GM18517 (cell line): ENCODE measurements around the gene DIPK1B.

Experiments
- ATAC-seq: cut with Tn5 transposase; IDR thresholded peaks from one replicate; pipeline ENCODE4 v1.9.1; 2021; ENCODE audit warnings: mild to moderate bottlenecking, moderate library complexity; ENCODE audit not compliant: unreplicated experiment

DIPK1B gene

DNA sequence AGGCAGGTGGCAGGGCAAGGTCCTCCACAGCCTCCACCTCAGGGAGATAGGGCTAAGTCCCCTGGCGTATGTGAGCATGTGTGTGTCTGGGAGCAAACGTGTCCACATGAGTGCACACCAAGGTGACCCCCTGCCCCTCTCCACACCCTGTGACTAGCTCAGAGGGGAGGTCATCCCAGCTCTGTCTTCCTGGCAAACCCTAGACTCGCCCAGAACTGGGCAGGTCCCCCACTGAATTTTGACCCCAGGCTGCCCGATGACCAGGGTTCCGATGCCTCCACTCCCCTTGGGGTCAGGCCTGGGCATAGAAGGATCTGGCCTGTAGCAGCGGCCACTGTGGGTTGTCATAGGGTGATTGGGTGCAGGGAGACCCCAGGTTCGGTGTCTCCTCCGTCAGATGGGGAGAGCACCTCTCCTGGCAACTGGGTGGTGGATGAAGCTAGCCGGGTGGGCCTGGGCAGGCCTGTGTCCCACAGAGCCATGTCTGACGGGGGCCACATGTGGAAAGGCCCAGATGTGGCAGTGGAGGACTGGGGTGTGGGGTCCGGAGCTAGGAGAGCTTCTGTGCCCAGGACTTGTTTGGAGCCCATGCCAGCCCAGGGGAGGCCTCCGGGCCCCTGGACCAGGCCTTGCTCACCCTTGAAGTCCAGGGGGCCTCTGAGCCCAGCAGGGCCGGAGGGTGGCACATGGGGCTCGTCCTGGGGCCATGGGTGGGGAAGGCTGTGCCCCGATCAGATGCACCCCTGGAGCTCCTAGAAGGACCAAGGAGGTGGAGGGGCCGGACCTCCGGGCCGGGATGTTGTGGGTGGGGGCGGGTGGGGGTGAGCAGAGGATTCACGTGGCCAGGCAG lies 6.2 kb downstream of the DIPK1B start:
- ATAC-seq, result no peak

GRCh38 chr9:136719195-136719880 lies 7.0 kb downstream of the DIPK1B start:
- no peak for ATAC-seq

- no peak for ATAC-seq
Measured at GRCh38 chr9:136720251-136720897, 8.0 kb downstream of the DIPK1B start.

DNA sequence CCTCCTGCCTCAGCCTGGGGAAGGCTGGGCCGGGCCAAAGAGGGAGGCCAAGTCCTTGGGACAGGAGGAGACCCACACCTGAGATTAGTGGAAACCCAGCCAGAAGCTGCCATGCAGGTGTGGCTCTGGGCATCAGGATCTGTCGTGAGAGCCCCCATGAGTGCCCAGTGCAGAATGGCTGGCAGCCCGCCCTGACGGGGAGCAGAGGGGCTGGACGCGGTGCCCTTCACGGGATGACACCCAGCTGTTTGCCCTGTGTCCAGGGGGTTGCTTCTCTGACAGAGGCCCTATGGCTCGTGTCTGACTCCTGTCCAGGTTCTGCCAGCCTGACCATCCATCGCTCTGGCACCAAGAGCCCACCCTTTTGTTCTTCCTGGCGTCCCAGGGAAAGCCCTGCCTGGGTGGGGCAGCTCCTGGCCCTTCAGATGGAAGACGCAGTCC lies 8.5 kb downstream of the DIPK1B start:
- no peak for ATAC-seq

- ATAC-seq, result no peak
Measured at GRCh38 chr9:136721339-136722092, 9.1 kb downstream of the DIPK1B start.

GRCh38 chr9:136722093-136722968 lies 10.0 kb downstream of the DIPK1B start:
- no peak for ATAC-seq

DNA sequence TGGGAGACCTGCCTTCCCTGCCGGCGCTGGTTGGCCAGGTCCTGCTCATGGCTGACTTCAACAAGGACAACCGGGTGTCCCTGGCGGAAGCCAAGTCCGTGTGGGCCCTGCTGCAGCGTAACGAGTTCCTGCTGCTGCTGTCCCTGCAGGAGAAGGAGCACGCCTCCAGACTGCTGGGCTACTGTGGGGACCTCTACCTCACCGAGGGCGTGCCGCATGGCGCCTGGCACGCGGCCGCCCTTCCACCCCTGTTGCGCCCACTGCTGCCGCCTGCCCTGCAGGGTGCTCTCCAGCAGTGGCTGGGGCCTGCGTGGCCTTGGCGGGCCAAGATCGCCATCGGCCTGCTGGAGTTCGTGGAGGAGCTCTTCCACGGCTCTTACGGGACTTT lies 10.6 kb downstream of the DIPK1B start:
- no peak for ATAC-seq

GRCh38 chr9:136723362-136723976 lies 11.1 kb downstream of the DIPK1B start:
- no peak for ATAC-seq

GRCh38 chr9:136723989-136724388 lies 11.6 kb downstream of the DIPK1B start:
- no peak for ATAC-seq

GRCh38 chr9:136724772-136725171 lies 12.4 kb downstream of the DIPK1B start:
- no peak for ATAC-seq

DNA sequence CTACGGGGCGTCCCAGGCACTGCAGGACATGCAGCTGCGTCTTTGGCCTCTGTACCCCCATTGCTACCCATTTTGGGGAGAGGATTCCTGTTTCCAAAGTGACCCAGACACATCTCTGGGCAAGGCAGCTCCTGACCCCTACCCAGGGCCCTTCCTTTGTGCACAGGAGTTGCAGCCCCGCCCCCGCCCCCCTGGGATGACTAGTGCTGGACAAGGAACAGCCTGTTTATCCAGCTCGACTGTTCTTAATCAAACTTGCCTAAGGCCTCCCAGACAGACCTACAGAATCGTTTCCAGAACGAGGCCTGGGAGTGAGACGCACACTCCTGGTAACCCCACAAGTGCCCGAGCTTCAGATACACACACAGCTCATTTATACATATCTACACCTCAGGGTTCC lies 13.2 kb downstream of the DIPK1B start:
- ATAC-seq, result no peak

GRCh38 chr9:136726118-136726517 lies 13.7 kb downstream of the DIPK1B start:
- no peak for ATAC-seq

DNA sequence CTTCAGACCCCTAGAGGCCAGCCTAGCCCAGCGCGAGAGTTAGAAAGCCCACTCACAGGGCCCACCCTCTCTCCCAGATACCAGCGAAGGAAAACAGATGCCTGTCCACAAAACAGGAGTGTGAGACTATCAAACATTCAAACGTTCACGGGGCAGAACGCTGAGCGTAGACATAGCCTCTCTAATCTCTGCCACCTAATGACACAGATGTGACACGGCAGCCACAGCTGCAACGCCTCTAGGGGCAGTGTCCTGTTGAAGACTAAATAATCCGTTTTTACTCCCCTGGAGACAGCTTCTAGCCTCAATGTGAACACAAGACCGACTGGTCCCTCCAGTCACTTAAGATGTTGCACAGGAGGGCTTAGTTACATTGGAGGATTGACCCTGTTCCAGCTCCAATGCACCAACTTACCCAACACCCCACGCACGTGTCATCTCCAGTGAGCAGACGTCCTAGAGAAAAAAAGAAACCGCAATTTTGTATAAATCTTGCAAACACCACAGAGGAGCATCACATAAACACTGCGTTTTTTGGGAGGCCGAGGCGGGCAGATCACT lies 14.3 kb downstream of the DIPK1B start:
- ATAC-seq, result no peak

- peak; percentile 70 for ATAC-seq
Measured at GRCh38 chr9:136728080-136728547, 15.7 kb downstream of the DIPK1B start.

DNA sequence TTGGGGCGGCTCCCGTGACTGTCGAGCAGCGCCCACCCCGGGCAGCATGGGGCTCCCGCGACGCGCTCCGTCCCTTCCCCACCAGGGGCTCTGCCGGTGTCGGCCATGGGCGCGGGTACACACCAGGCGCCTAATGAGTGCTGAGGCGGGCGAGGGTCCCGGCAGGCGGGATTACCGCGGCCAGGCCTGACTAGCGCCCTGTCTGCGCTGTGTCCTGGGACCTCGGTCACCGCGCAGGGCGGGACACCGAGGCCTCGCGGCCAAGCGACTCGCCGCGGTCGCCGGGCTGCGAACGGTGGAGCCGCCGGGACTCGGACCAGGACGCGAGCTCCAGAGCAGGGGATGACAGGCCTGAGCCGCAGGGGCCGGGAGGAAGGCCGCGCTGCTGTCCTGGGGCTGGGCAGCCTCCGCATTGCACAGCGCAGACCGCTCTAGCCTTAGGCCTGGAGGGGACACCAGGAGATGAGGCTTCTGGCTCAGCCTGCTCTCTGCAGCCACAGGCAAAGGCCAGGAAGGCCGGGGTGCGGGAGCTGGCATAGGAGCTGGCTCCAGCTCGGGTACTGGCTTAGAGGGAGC lies 16.3 kb downstream of the DIPK1B start:
- ATAC-seq, result peak; percentile 29

DNA sequence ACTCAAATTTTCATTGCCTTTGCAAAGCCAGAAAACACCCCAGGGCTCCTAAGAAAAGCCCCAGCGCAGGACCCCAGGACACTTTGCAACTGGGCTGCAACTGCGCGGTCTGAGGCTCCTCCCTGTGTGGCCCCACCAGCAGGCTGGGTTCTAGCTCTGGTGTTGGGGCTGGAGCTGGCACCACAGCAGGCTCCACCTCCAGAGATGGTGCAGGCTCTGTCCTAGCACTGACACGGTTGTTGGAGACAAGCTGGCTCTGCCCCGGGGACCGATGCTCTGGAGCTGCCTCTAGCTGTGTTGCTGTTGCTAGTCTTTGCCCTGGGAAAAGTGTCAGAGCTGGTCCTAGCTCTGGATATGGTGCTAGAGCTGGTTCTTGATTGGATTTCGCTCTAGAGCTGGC lies 16.8 kb downstream of the DIPK1B start:
- ATAC-seq, result no peak

- no peak for ATAC-seq
Measured at GRCh38 chr9:136729926-136730325, 17.6 kb downstream of the DIPK1B start.

- ATAC-seq, result no peak
Measured at GRCh38 chr9:136732444-136733178, 20.2 kb downstream of the DIPK1B start.
